Stimulated activated effector memory CD8-positive, alpha-beta T cell treated with anti-CD3 and anti-CD28 coated beads, Interleukin-12 subunit alpha, Interleukin-12 subunit beta, amount 100 ng/mL, for 72 hours (primary cell): Measurements from ENCODE around the gene PLXNA1.

Experiments
- ATAC-seq: fragments of 150-1000 bp; cut with Tn5 transposase; 2 replicates; pipeline ENCODE4 v1.10.0; 2021
- DNase-seq, 2 donors: peaks; one replicate each; pipeline ENCODE4 v3.0.0; 2021 to 2022; ENCODE audit warnings: low spot score in 2 of 2
- H3K27ac Mint-ChIP-seq: one replicate; pipeline ENCODE4 v1.8.0; 2022; ENCODE audit warnings: mild to moderate bottlenecking, mixed read lengths
- H3K36me3 Mint-ChIP-seq: one replicate; pipeline ENCODE4 v1.8.0; 2022; ENCODE audit warnings: mild to moderate bottlenecking, mixed read lengths
- H3K4me1 Mint-ChIP-seq: one replicate; pipeline ENCODE4 v1.8.0; 2022; ENCODE audit warnings: mixed read lengths
- H3K4me3 Mint-ChIP-seq: one replicate; pipeline ENCODE4 v1.8.0; 2022; ENCODE audit warnings: mild to moderate bottlenecking, mixed read lengths
- H3K9me3 Mint-ChIP-seq: one replicate; pipeline ENCODE4 v1.8.0; 2022; ENCODE audit warnings: mixed read lengths

Gene PLXNA1

DNA sequence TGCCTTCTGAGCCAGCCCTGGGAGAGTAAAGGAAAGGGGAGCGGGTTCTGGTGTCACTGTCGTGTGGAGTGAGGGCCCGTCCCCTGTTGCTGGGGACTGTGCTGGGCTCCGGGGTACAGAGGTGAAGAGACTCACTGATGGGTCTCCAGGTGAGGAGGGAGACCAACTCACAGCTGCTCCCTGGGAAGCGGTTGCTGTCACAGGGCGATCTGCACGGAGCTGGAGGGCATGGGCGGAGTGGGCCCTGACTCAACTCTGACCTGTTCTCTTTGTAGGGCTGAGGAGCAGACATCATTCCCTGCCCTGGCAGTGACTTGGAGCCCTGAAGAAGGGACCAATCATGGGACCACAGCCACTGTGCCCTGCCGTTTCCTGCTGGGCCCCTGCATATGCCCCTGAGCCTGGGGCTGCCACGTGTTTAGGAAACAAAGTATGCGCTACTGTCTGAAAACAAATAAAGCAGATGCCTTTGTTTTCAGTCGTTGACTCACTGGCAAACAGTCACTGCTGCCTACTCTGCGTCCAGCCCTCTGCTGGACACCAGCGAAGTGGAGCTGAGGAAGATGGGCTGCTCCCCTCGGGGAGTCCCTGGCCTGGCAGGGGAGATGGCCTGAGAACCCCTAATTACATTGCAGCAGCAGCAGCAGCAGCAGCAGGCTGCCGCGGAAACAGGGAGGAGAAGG is 22.9 kb upstream of the PLXNA1 start:
- Mint-ChIP-seq H3K4me1 (peaks cover 5% of the 10 kb centered on the region), H3K9me3 (no peaks in the 10 kb centered on the region), H3K27ac (peak overlapping the region; percentile 63), H3K4me3 (no peak overlapping the region), H3K36me3 (no peaks in the 10 kb centered on the region)
- ATAC-seq: no peak
- DNase-seq: no peak

DNA sequence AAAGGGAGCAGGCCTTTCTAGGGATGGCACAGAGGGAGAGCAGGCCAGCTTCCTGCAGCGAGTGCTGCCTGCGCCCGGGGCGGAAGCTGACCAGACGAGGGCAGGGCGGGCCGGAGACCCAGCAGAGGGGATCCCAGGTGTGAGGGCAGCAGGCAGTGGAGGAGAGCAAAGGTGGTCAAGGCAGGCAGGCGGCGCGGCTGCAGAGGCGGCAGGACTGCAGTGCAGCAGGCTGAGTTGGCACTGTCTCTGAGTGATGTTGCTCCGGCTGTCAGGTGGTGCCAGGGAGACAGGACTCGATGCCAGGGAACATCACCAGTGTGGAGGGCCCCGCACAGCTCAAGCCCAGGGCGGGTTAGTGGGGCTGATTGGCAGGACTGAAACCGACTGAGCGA is 22.3 kb upstream of the PLXNA1 start:
- no peak overlapping the region for H3K27ac Mint-ChIP-seq
- no peak overlapping the region for H3K4me3 Mint-ChIP-seq
- H3K9me3 Mint-ChIP-seq: no peaks in the 10 kb centered on the region
- no peak for DNase-seq
- H3K36me3 Mint-ChIP-seq: no peaks in the 10 kb centered on the region
- ATAC-seq: no peak
- peaks cover 5% of the 10 kb centered on the region for H3K4me1 Mint-ChIP-seq

DNA sequence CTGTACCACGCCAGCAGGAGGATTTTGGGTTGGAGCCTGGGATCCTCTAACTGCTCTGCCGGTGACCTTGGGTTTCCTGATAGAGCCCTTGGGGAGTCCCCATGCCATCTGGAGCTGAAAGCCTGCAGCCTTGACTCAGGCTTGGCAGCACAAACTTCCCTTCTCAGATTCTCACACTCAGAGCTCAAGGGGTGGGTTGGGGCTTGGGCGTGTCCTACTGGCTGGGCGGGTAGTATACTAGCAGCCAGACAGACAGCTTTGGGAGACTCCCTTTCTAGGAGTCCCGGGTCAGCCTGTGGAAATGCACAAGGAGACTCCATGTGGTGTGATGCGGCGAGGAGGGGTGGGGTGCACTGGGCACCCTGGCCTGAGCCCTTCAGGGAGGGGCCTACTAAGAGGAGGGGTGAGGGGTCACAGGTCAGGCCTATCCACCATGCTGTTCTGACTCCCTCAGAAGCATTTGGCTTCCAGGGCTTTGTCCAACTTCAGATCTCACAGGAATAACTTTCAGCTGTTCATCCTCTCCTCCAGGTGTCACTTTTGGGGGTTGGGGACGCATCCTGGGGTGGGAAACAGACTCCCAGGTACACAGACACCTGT is 21.6 kb upstream of the PLXNA1 start:
- peaks cover 5% of the 10 kb centered on the region for H3K4me1 Mint-ChIP-seq
- ATAC-seq (no peak), DNase-seq (no peak)
- no peak overlapping the region for H3K27ac Mint-ChIP-seq
- H3K9me3 Mint-ChIP-seq: no peaks in the 10 kb centered on the region
- H3K36me3 Mint-ChIP-seq: no peaks in the 10 kb centered on the region
- H3K4me3 Mint-ChIP-seq: no peak overlapping the region

DNA sequence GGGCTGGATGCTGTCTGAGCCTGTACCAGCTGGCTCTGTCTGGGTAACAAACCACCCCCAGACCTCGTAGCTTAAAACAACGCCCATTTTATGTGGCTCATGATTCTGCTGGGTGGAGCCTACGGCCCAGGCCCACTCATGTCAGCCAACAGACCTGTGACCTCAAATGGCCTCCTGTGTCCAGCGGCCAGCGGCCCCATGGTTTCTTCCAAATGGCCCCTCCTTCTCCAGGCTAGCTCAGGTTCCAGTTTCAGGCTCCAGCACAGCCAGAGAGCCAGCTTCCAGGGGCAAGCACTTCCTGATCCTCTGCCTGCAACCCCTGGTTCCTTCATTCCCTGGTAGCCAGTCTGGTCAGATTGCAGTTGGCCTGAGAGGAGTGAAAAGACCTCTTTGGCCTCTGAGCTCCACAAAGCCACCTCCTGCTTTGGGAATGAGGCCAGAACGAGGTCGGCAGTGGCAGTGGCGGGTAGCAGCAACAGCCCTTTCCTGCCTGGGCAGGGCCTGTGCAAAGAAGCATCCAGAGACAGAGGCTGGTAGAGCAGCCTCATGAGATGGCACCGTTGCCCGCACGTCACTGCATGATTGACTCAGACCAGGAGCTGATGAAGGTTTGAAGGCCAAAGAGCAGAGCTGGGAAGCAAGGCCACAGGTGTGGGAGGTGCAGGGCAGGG is 21.0 kb upstream of the PLXNA1 start:
- no peaks in the 10 kb centered on the region for H3K36me3 Mint-ChIP-seq
- no peak overlapping the region for H3K27ac Mint-ChIP-seq
- DNase-seq (no peak), ATAC-seq (no peak)
- H3K4me3 Mint-ChIP-seq: no peak overlapping the region
- no peaks in the 10 kb centered on the region for H3K9me3 Mint-ChIP-seq
- H3K4me1 Mint-ChIP-seq: peaks cover 5% of the 10 kb centered on the region

DNA sequence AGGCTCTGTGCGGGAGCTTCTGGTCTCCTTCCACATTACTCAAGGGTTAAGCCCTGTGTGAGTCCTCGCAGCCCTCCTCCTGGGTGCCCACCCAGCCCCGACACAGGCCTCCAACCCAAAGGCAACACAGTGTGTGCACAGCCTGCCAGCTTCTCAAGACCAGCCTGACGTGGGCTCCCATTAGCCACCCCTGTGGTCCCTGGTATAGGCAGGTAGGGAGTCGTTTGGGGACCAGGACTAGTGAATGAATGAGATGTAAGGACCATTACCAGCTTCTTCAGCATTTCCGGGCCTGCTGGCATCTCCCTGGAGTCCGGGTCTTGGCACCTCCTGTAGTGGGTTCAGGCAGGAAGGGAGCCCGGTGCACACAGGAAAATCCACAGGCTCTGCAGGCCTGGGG is 20.2 kb upstream of the PLXNA1 start:
- H3K4me3 Mint-ChIP-seq: no peak overlapping the region
- no peaks in the 10 kb centered on the region for H3K36me3 Mint-ChIP-seq
- ATAC-seq: no peak
- H3K4me1 Mint-ChIP-seq: peaks cover 5% of the 10 kb centered on the region
- no peak for DNase-seq
- H3K9me3 Mint-ChIP-seq: no peaks in the 10 kb centered on the region
- H3K27ac Mint-ChIP-seq: no peak overlapping the region

DNA sequence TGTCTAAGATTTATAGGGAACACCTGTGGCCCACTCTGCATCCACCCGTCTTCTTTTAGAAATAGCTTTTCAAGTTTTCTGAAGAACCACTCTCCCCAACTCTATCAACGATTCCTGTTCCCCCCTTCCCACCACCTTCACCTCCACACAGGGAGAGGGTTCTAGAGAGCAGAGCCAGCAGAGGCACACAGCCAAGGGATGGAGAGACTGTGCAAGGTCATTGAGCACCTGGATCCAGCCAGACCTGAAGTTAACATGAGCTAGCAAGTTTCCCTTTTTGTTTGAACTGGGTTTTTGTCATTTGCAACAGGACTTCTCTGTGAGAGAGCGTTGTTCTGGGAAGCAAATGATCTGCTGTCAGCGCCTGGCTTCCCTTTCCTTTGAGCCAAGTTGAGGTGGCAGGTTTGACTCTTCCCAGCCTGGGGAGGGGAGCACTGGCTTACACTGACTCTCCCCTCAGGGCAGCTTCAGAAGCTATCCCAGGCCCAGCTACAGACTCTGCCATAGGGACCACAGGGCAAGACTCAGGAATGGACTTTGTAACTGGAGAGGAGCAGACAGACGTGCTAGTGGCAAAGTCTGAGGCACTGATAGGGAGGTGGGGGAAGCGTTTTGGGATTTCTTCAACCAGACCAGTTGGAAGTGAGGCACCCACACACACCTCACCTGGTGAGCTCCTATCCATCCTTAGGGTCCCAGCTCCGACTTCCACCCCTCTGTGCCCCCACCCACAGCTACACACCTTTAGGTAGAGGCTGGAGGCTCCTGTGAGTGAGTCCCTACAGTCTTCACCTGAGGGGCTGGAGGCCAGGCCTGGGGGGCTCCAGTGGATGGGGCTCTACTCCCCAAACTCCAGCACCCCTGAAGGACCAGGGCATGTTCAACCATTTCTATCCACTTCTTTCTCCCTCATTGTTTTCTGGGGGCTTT is 19.4 kb upstream of the PLXNA1 start:
- H3K27ac Mint-ChIP-seq: no peak overlapping the region
- H3K4me3 Mint-ChIP-seq: no peak overlapping the region
- ATAC-seq: no peak
- no peaks in the 10 kb centered on the region for H3K9me3 Mint-ChIP-seq
- peaks cover 5% of the 10 kb centered on the region for H3K4me1 Mint-ChIP-seq
- no peak for DNase-seq
- no peaks in the 10 kb centered on the region for H3K36me3 Mint-ChIP-seq

DNA sequence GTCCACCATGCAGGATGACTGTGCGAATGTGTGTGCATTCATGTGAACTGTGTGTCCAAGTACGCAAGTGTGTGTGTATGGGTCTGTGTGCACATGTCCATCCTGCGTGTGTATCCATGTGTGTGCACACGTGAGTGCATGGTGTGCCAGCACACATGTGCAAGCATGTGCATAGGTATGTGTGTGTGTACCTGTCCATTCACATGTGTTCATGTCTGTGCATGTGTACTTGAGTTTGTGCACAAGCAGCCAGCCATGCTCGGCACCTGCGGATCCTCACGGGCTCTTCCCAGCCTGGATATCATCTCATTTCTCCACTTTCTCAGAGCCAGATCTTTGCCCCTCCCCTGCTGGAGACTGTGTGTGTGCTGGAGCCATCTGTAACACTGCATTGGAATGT is 18.7 kb upstream of the PLXNA1 start:
- ATAC-seq (no peak), DNase-seq (no peak)
- peaks cover 5% of the 10 kb centered on the region for H3K4me1 Mint-ChIP-seq
- no peak overlapping the region for H3K27ac Mint-ChIP-seq
- no peak overlapping the region for H3K4me3 Mint-ChIP-seq
- H3K36me3 Mint-ChIP-seq: no peaks in the 10 kb centered on the region
- H3K9me3 Mint-ChIP-seq: no peaks in the 10 kb centered on the region

DNA sequence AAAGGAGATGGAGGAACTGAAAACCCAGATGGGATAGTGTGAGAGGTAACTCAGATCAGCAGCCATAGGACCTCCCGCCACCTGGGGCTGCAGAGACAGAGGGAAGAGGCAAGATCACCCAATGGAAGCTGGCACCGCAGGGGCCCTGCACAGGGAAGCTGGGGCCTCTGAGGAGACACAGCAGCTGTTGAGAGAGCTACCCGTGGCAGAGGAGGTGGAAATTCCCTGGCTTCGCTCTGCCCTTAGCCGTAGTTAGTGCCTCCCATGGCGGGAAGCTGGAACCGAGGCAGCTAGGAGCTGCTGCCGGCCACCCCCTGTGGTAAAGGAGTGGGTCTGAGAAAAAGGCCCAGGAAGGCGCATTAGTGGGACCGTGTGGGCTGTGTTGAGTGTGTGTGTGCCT is 18.0 kb upstream of the PLXNA1 start:
- H3K4me1 Mint-ChIP-seq: peaks cover 5% of the 10 kb centered on the region
- DNase-seq: no peak
- ATAC-seq: no peak
- no peak overlapping the region for H3K27ac Mint-ChIP-seq
- no peaks in the 10 kb centered on the region for H3K9me3 Mint-ChIP-seq
- no peaks in the 10 kb centered on the region for H3K36me3 Mint-ChIP-seq
- H3K4me3 Mint-ChIP-seq: no peak overlapping the region

DNA sequence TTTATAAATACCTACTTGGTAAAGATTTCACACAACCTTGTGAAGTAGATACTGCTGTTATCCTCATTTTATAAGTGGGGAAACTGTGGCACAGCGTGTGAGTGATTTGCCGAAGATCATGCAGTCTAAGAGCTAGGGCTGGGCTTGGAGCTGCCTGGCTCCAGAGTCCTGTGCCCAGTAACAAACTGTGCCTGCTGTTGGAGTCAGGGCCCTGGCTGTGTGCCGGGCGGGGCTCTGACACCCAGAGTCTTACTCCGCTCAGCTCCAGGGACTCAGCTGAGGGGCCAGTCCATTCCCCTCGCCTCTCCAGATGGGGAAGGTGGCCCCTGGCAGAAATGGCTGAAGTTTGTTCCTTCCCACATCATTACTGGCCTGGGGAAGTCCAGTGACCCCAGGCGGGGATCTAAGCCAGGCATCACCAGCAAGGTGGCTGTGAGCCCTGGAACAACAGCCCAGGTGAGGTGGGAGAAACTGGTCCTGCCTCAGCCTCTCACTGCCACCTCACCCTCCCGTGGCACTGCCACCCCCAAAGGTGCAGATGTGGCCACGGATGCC is 17.3 kb upstream of the PLXNA1 start:
- Mint-ChIP-seq H3K27ac (no peak overlapping the region), H3K9me3 (no peaks in the 10 kb centered on the region), H3K4me1 (no peaks in the 10 kb centered on the region), H3K36me3 (no peaks in the 10 kb centered on the region), H3K4me3 (no peak overlapping the region)
- DNase-seq: no peak
- no peak for ATAC-seq

DNA sequence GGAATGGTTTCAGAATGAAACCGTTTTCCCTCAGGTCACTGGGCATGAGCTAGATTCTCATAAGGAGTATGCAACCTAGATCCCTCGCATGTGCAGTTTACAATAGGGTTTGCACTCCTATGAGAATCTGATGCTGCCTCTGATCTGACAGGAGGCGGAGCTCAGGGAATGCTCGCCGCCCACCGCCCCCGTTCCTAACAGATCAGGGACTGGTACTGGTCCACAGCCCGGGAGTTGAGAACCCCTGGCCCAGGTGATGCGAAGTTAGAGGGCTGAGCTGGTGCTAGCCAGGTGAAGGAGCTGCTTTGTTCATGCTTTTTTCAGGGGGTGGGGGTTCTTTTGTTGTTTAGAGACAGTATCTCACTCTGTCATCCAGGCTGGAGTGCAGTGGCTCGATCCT is 15.5 kb upstream of the PLXNA1 start:
- Mint-ChIP-seq H3K4me1 (no peaks in the 10 kb centered on the region), H3K36me3 (no peaks in the 10 kb centered on the region), H3K27ac (no peak overlapping the region), H3K4me3 (no peak overlapping the region), H3K9me3 (no peaks in the 10 kb centered on the region)
- no peak for DNase-seq
- no peak for ATAC-seq

DNA sequence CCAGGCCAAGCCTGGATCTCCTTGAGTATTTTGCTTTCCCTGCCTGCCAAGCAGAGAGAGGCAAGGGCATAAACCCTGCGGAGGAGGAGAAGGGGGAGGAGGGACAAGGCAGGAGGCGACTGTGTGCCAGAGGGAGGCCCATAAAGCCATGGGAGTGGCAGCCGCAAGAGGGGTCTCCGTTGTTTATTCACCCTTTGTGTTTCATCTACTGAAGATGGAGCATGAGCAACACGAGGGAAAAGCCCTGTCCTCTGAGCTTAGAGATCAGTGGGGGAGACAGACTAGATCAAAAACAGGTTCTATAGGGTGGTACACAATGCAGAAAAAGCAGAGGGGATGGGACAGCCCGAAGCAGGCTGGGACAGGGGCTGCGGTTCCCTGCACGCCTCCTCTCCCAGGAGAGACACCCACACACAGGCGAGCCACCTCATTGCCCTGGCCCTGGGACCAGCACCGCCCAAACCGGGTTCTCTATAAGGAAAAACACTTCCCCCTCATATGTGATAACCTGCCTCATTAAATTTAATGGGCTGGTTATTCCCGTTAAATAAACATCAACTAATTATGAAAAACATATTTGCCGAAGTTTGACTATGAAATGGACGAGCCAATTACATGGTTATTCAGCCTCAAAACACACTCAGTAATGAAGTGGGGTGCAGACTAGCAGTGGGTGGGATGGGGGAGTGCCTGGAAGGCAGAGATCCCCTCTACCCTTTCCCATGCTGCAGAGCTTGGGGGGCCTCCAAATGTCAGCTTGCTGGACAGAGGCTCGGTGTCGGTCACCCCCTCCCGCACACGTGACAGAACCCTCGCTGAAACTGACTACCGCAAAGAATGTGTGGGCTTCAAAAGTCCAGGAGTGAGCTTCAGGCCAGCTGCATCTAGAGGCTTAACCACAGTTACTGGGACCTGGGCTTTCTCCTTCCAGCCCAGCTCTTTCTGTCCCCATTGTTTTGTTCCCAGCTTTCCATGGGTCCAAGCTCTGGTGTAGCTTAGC is 14.2 kb upstream of the PLXNA1 start:
- no peak for ATAC-seq

DNA sequence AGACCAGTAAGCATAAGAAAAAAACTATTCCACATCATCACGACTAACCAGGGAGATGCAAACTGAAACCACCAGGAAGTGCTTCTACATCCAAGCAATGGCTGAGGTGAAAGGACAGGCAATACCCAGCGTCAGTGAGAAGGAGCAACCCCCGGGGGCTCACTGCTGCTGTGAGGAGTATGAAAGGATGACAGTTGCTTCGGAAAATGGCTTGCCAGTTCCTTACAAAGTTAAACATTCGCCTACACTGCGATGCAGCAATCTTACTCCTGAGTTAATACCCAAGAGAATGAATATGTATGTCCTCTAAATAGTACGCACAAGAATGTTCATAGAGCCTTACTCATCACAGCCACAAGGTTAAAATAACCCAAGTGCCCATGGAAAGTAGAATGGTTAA is 13.3 kb upstream of the PLXNA1 start:
- Mint-ChIP-seq H3K4me3 (no peak overlapping the region), H3K36me3 (no peaks in the 10 kb centered on the region), H3K4me1 (no peaks in the 10 kb centered on the region), H3K27ac (no peak overlapping the region), H3K9me3 (peaks cover 6% of the 10 kb centered on the region)
- no peak for DNase-seq
- no peak for ATAC-seq

More for the DNA sequence above, 14.2 kb upstream of the PLXNA1 start:
- Mint-ChIP-seq H3K27ac (no peak overlapping the region), H3K4me1 (no peaks in the 10 kb centered on the region), H3K36me3 (no peaks in the 10 kb centered on the region), H3K9me3 (no peaks in the 10 kb centered on the region), H3K4me3 (no peak overlapping the region)
- DNase-seq: no peak

DNA sequence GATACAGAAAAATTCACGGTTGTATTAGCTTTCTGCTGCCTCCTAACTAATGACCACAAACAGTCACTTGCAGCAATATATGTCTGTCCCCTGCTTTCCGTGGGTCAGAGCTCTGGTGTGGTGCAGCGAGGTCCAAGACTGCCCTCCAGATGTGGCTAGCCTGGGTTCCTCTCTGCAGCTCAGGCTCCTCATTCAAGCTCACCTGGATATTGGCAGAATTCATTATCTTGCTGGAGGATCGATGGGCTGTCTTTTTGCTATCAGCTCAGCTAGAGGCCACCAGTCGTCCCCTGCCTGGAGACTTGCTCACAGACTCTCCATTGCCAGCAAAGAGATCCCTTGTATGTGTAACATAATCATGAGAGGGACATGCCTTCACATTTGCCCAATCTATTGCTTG is 12.8 kb upstream of the PLXNA1 start:
- Mint-ChIP-seq H3K36me3 (no peaks in the 10 kb centered on the region), H3K4me3 (no peak overlapping the region), H3K27ac (no peak overlapping the region), H3K9me3 (peaks cover 12% of the 10 kb centered on the region), H3K4me1 (no peaks in the 10 kb centered on the region)
- DNase-seq: no peak
- ATAC-seq: no peak

DNA sequence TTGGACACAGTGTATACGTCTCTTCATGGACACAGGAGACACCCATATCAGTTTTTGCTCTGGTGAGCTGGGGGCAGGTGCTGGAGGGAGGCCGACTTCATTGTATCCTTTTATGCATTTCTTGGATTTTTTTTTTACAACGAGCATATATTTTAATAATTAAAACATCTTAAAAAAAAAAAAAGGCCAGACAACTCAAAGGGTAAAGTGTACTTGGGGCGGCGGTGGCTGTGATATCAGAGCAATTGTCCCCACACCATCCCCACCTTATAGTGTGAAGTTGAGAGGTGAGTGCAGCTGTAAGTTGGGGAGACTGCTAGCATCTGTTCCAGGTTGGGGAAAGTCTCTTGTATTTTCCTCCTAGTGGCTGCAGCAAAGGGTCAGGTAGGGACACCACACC is 12.0 kb upstream of the PLXNA1 start:
- Mint-ChIP-seq H3K4me3 (no peak overlapping the region), H3K4me1 (no peaks in the 10 kb centered on the region), H3K9me3 (peaks cover 14% of the 10 kb centered on the region), H3K27ac (no peak overlapping the region), H3K36me3 (no peaks in the 10 kb centered on the region)
- ATAC-seq (no peak), DNase-seq (no peak)
